Measurements from ENCODE around the gene EXOG.

Gene EXOG

DNA sequence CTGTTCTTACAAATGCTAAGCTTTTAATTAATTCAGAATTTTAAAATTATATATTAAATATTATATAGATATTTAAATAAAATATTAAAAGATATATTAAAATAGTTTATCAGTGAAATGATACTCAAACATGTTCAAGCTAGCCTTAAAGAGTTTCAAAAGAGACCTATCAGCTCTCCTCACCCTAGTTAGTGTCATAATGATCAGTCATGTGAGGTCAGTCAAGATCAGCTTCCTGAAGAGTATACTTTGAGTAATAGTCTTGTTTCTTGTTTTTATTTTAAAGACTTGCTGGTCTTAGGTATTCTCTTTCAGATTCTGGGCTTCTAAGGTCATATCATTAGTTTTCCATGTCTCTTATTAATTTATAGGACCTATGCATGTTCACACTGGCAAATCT is 14.5 kb downstream of the EXOG start:
- no peak for DNase-seq (ENCODE audit: low read depth)

DNA sequence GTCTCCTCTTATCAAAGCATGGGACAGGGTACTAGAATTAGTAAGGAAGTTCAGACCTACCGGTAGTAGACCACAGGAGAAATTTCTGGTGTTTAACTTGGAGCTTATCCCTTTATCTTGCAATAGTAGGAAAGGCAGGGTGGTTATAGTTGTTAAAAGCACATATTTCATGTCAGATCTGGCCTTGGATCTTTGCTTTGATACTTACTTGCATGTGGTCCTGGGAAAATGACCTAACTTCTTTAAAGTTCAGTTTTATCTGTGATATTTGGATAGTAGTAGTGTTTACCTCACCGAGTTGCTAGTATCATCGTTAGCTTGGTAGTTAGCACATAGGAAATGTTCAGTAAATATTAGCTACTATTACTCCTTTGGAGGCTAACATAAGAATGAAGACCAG is 15.4 kb downstream of the EXOG start:
- DNase-seq (ENCODE audit: low read depth): no peak

DNA sequence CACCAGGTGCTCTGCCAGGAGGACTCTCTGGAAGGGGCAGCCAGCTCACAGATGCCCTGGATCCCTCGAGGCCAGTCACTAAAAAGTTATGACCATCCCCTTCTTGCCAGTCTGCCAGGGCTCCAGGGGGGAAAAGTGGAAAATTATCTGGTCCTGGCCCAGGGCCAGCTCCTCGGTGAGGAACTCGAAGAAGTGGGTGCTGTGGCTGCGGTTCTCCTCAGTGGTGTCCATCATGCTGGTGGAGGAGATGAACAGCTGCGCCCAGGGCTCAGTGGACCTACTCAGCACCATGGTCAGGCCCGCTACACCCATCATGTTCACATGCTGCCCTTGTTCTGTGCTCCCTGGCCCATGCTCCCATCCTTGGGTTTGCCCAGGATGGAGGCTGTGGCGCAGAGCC is 19.2 kb downstream of the EXOG start:
- DNase-seq (ENCODE audit: low read depth): no peak

DNA sequence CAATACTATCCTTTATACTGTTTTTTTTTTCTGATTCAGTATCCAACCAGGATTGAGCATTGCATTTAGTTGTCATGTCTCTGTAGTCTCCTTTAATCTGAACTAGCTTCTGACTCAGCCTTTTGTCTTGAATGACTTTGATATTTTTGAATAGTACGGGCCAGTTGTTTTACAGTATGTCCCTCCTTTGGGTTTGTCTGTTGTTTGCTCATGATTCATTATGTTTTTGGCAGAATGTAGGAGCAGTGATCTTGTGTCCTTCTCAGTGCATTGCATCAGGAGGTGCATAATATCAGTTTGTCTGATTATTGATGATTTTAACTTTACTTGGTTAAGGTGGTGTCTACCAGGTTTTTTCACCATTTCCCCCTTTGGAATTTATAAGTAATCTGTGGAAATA is 20.5 kb downstream of the EXOG start:
- DNase-seq (ENCODE audit: low read depth): no peak

DNA sequence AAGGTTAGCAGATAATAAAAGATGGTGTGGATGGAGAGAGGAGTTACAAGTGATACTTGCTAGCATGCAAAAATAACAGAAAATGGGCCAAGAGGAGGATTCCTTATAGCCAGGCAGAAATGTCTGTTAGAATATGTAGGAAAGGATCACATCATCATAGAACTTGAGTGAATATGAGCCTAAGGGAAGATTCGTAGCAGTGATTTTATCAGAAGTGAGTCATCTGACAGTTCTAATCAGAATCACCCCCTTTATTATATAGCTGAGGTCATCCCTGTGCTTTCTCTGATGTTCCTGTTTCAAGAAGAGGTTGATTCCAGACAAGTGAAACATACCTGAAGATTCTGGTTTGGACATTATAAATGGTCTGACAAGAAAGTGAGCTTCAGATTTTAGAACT is 22.9 kb downstream of the EXOG start:
- no peak for DNase-seq (ENCODE audit: low read depth)

DNA sequence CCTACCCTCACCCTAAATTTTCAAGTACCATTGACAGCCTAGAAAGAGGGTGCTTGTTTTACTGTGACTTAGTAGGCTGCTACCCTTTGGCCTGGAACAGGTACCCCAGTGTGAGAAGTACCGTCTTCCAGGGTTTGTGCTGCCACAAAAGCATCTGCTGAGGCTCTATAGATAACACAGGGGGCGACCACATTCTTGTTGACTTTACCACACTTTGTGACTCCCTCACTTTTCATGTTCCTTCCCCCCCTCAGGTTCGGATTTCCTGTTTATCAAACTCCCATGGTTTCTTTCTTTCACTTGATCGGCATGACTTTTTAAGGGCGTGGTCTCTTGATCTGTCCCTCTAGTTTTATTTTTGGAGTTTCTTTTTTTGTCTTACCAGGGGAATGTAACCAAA is 23.5 kb downstream of the EXOG start:
- peak; percentile 6 for DNase-seq (ENCODE audit: low read depth)

DNA sequence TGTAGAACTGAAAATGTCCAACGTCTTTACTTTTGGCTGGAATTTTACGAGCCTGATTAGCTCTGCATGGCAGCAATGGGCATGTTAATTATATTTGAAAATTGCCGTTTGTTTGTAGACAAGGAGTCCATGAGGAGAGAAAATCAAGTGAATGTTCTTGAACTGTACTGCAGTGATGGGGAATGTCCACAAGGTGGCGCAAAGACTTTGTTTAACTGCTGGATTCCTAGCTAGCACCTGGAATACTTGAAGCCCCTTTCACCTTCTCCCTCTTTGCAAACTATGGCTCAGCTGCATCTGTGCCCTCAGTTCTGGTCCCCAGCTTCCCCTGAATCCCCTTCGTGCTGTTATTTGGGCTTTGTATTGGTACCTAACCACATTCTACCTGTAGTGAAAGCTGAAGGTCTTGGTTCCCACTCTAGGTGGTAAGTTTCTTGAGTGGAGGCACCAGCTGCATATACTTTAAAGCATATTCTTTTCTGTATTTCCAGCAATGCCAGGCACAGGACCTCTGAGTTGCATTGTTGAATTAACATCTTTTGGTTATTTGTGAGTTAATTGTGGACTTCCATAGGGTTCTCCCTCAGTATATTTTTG is 25.3 kb downstream of the EXOG start:
- peak; percentile 53 for DNase-seq (ENCODE audit: low read depth)

DNA sequence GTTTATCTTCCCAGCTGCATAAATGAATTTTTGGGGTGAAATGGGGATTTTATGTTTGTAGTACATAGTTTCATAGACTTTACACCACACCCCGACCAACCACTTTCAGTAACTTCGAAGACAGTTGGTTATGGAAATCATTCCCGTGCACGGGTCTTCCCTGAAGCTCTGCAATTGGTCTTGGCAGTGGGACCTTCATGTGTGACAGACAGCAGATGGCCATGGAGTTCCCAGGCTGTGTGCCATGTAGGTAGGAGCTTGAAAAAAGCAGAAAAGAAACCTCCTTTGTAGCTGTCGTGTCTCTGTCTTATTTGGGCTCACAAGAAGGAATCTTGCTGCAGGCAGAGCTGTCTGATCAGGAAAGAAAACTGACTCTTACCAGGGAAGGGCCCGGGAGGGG is 25.9 kb downstream of the EXOG start:
- DNase-seq (ENCODE audit: low read depth): no peak

DNA sequence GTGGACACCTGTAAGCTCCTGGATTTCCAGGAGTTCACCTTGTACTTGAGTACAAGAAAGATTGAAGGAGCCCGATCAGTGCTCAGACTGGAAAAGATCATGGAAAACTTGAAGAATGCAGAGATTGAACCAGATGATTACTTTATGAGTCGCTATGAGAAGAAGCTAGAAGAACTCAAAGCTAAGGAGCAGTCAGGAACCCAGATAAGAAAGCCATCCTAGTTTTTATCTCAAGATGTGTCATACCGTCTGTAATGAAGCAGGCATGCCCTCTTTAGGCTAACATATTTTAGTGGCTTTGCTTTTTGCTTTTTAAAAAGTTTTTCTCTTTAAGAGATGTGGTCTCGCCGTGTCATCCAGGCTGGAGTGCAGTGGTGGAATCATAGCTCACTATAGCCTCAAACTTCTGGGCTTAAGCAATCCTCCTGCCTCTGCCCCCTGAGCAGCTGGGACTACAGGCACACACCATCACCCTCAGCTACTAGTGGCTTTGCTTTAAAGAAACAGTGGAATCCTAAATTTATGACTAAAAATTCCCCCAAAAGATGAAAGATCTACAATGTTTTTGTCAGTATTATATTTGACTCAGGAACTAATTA is 28.1 kb downstream of the EXOG start:
- no peak for DNase-seq (ENCODE audit: low read depth)

DNA sequence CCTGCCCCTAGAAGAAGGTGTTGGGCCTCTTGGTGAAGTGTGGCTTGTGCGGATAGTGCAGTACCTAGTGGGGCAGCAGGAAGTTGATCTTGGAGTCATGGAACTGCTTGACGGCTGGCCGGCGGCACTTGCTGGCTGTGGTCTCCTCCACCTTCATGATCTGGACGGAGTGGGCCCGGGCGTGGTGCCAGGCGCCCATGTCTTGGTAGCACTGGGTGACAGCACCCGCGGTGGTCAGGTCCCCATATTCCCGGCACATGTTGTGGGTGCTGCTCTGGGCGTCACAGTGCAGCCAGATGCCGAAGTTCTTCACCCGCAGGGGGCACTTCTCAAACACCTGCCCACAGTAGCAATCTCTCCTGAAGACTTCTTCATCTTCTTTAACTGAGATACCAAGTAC is 30.7 kb downstream of the EXOG start:
- no peak for DNase-seq (ENCODE audit: low read depth)

DNA sequence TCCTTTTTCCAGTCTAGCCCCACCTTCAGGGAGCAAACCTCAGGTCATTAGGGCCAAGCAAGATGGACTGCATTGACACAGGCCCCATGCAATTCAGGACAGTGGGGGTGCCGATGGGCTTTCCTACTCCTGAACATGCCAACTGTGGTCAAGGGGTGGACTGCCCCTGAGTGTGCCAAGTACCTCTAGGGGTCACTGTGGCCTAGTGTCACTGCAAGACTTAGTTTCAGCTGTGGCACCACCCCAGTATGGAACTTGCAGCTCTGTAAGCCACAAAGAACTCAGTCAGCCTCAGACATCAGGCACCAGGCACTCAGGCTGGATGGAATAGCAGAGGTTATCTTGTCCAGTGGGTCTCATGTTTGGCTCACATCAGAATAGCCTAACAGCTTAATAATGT is 32.3 kb downstream of the EXOG start:
- DNase-seq (ENCODE audit: low read depth): no peak

DNA sequence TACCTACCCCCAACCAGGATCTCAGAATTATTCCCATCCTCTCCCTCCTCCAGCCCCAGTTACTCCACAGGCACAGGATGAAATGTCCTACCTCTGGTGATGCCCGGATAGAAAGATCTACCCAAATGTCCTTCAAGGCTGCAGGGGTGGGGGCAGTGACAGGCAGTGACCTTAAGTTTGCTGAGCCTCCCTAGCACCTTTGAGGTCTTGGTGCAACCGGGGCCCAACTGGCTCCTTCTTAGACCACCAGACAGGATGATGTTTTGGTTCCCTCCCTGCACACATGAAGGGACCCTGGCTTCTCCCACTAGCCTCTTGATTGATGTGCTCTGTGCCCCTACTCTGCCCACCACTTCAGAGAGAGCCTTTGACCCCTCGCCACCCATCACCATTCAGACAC is 36.4 kb downstream of the EXOG start:
- no peak for DNase-seq (ENCODE audit: low read depth)

DNA sequence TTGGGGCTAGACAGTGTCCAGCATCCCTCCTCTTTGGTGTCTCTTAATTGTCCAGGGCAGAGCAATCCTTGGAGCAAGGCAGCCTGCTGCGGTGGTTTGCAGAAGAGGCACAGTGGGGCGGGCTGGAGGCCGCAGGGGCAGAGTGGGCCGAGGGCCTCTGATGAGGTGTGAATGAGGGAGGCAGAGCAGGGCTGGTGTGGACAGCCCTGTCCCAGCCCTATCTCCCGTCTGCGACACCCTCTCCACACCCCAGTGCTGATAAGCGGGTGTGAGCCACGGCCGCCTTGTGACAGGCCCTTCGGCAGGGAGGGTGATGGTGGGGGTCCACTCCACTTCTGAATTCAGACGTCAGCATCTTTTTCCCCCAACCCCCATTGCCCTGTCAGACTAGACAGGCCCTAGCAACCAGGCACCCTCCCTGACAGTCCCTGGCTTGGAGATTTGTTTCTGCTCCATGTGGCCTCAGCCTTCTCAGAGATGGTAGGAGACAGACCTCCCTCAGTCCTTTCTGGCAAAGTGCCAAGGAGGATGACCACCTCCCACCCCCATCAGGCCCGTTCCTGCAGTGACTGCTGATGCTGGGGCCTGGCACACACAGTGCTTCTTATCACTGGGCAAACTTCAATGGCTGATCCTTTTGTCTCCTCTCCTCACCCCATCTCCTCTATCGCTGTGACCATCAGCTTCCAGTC is 37.3 kb downstream of the EXOG start:
- DNase-seq (ENCODE audit: low read depth): no peak

DNA sequence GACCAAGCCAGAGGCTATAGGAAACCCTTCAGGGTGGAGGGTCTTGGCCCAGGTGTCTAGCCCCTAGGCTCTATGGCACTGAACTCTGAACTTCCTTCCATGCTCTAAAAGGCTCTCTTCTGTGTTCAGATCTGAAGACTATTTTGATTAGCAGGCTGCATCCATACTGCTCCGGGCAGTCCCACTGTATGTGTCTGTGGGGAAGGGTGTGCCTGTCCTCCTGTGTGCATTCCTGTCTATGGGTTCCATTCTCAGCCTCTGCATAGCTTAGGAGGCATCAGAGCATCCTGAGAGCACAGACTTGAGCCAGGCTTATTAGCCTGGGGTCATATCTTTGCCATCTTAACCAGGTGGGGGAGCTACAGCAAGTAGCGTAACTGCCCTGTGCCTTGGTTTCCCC is 38.0 kb downstream of the EXOG start:
- no peak for DNase-seq (ENCODE audit: low read depth)

DNA sequence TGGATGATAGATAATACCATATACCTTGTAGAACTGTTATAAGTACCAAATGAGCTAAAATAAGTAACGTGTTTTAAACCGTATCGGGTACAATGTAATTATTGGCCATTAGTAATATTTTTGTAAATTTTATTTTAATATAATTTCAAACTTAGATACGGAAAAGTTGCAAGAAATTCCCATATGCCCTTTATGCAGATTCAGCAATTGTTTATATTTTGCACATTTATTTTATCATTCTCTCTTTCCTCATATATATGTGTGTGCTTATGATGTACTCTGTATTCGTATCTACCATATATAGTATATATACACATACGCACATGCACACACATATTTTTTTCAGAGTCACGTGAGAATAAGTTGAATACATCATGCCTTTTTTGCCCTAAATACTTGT is 38.5 kb downstream of the EXOG start:
- DNase-seq (ENCODE audit: low read depth): no peak

DNA sequence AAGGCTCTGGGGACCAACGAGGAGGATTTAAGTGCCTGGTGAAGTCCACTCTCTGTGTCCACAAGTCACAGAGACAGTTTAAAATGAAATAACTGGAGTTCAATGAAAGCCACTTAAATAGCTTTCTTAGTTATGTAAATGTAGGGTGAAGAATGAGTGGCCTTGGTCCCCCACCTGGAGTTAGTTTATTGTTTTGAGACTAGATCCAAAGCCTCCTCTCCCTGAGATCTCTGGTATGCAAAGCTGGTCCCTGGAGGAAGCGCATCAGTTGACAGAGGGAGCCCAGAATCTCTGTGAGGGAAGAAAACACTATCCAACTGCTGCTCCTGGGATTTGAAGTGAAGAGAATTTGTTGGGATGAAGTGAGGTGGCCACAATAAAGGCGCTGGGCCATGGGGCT is 40.5 kb downstream of the EXOG start:
- DNase-seq (ENCODE audit: low read depth): no peak

DNA sequence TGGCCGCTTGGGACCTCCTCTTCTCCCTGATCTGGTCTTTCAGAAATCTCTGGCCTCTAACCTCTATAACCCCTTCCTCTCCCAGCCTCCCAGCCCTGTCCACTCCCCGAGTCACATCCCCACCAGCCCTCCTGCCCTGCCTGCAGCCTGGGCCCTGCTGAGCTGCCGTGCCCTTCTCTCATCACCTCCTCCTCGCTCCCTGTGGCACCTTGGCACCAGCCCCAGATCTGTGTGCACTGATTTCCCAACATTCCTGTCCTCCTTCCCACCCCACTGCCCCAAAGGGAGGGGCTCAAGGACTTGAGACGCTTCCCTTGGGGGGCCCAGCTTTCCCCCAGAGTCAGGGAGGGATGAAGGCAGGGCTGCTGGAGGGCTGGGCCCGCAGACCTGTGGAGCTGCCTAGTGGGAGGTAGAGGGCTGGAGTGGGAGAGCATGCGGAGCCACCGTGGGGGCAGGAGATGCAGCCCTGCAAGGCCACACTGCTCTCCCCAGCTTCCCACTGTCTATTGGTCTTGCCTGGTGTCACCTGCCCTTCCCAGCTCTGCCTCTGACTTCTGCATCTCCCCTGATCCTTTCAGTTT is 42.7 kb downstream of the EXOG start:
- no peak for DNase-seq (ENCODE audit: low read depth)

DNA sequence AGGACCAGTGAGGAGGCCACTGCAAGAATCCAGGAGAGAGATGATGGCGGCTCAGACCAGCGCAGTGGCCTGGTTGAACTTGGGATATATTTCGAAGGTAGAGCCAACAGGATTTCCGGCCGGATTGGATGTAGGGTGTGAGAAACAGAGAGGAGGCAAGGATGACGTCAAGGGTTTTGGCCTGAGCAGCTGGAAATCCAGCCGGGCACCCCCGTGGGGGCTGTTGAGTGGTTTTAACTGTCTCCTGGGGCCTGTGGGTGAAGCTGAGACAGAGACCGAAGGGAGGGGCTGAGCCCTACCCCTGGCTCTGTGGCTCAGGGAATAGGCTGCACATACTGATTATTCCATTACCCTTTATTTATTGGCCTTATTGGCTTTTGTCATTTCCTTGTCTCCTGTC is 45.7 kb downstream of the EXOG start:
- no peak for DNase-seq (ENCODE audit: low read depth)

DNA sequence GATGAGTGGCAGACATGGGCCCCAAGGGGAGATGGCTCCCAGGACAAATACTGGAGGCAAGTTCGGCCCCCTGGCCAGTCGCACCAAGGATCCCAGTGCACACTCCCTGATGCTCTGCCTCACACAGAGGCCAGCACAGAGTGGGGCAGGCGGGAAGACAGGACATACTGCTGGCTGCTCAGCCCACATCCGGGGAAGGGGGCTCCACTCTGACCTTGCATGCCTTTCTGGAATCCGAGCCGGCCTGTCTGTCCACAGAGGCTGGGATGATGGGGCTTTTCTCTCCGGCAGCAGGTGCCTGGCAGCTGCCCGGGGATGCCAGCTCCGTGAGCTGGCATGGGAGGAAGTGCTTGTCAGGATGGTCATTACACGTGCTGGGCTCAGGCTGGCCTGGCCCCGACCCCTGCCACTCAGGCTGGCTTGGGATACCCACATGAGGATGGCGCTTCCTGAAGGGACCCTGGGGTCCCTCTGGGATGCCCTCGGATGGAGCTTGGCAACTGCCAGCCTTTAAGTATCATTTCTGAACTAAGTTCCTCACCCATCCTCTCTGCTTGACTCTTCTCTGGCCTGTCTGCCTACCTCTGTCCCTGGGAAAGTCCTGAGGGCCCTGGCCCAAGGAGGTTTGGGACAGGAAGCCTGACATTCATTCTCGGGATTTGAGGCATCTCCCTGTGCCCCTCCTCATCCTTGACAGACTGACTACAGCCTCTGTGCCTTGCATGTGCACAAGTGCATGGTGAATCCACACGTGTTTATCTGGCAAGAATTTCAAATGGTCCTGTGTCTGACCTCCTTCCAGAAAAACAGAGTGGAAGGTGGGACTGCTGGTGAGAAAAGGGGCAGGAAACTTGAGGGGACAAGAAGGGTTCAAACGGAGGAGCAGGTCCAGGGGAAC is 46.5 kb downstream of the EXOG start:
- no peak for DNase-seq (ENCODE audit: low read depth)

DNA sequence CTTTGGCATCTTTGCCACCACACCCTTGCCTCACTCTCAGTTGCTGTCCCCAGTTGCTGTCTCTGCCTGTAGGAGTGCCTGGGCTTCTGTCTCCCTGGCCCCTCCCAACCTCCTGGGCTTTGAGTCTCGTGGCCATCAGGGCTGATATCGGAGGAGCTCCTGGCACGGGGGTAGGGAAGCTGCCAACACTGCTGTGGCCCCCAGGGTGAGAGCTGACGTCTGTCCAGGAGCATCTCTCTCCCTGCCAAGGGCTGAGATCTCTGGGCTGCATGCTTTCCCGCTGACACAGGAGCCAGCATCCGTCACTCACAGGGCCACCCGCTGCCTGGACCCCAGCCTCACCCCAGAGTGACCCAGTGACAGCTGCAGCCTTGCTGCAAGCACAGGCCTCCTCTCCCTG is 47.4 kb downstream of the EXOG start:
- DNase-seq (ENCODE audit: low read depth): no peak

DNA sequence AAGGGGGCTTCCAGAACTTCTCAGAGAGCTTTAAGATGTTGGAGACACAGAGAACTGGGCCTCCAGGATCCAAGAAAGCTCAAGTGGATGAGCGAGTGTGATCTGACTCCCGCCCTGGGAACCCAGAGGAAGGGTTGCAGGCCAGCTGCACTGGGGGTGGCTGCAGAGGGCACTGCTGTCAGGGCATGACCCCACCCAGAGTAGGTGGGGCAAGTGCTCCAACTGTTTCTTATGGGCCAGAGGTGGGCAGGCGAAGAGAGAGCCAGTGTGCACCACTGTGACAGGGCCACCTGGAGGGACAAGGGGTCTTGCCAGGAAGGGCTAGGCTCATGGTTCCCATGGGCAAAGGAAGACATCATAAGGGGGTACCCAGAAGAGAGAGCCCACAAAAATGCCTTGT is 48.8 kb downstream of the EXOG start:
- DNase-seq (ENCODE audit: low read depth): no peak

DNA sequence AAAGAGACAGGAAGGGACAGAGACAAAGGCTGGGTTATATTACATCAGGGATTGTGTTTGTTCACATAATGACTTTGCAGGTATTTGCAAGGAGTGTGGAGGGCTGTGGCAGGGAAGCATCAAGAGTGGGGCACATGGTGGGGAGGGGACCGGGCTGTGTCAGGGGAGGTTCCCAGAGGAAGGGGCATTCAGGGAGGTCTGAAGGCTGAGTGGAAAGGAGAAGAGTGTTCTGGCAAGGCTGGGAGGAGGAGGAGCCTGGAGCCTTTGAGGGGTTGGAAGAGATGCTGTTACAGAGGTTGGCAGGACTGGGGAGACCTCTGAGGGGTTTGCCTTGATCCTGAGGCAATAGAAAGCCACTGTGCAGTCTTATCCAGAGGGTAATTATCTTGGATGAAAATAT is 49.4 kb downstream of the EXOG start:
- DNase-seq (ENCODE audit: low read depth): no peak

DNA sequence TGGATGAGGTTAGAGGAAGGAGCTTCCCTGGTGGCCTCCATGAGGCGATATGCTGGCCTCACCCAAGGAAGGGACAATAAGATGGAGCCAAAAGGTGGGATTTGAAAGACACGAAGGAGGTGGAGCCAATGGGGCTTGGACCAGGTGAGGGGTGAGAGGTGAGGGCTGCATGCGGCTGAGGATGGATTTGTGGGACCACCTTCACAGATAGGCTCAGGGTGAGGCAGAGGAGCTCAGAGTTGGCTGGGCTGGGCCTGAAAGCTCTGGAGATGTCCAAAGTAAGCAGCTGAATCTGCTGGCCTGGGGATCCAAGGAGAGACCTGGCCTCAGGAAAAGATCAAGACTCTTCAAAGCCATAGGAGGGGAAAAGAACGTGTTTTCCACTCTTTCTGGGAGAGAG is 49.8 kb downstream of the EXOG start:
- no peak for DNase-seq (ENCODE audit: low read depth)
